Omental fat pad (tissue), 4 donors: ENCODE measurements around the gene RNU6-9. TPM values are rescaled to one million over a fixed set of nuclear protein-coding genes. Genes with fewer than 3 reads are reported as not detected.
A peak's percentile ranks its signal among the peaks of the same experiment; 100 is the strongest.

ENCODE experiments used
- ATAC-seq: fragments of 150-250 bp; one replicate; pipeline ENCODE4 v1.9.1; 2016; ENCODE audit warnings: mild to moderate bottlenecking, moderate library complexity; ENCODE audit not compliant: low FRiP score
- DNase-seq: peaks from one replicate; pipeline ENCODE4 v3.0.0-alpha.2; 2019; ENCODE audit warnings: low spot score
- CTCF ChIP-seq, 3 donors: fragments of 450-650 bp; IDR thresholded peaks; one replicate each; pipeline ENCODE4 v1.5.1; 2016 to 2017; ENCODE audit warnings: antibody characterized with exemption in 3 of 3, mild to moderate bottlenecking in 3 of 3, moderate library complexity in 2 of 3
- total RNA-seq, 4 donors: library from RNA; depleted of rRNA; stranded (reverse); fragments of >200 nt; gene quantifications; one replicate each; pipeline ENCODE4 v1.1.0, GENCODE V29; 2016

The RNU6-9 gene
- total RNA-seq, 4 donors from 2014 or later, result not detected

GRCh38 chr19:911197-912033 lies 18.1 kb downstream of the RNU6-9 start:
- ATAC-seq, result no peak
- TF ChIP-seq CTCF (IDR thresholded peaks at IDR 0.05), result no peak
- DNase-seq, result no peak

GRCh38 chr19:912181-913079 lies 19.1 kb downstream of the RNU6-9 start:
- DNase-seq (no peak), ATAC-seq (peak; percentile 42)
- TF ChIP-seq CTCF (IDR thresholded peaks at IDR 0.05), result no peak

GRCh38 chr19:913080-913748 lies 19.9 kb downstream of the RNU6-9 start, which contains the start of gene R3HDM4:
Gene R3HDM4 (minus strand): TSS chr19:913219. CDS start chr19:913157, 62 bp downstream.
- no peak for TF ChIP-seq CTCF (IDR thresholded peaks at IDR 0.05)
- DNase-seq, result peak; percentile 46

GRCh38 chr19:916645-917322 lies 23.5 kb downstream of the RNU6-9 start:
- TF ChIP-seq CTCF (IDR thresholded peaks at IDR 0.05), result no peak
- peak; percentile 33 for ATAC-seq
- no peak for DNase-seq

More at GRCh38 chr19:913080-913748, 19.9 kb downstream of the RNU6-9 start, which contains the start of gene R3HDM4:
- ATAC-seq, result peak; percentile 83

GRCh38 chr19:917323-918151 lies 24.3 kb downstream of the RNU6-9 start, which contains the start of gene KISS1R:
Gene KISS1R (plus strand): TSS chr19:917333. CDS start chr19:917503, 170 bp downstream.
- no peak for ATAC-seq
- no peak for DNase-seq
- no peak for TF ChIP-seq CTCF (IDR thresholded peaks at IDR 0.05)
